ENCODE data around the gene CDC42BPG.

The CDC42BPG gene

DNA sequence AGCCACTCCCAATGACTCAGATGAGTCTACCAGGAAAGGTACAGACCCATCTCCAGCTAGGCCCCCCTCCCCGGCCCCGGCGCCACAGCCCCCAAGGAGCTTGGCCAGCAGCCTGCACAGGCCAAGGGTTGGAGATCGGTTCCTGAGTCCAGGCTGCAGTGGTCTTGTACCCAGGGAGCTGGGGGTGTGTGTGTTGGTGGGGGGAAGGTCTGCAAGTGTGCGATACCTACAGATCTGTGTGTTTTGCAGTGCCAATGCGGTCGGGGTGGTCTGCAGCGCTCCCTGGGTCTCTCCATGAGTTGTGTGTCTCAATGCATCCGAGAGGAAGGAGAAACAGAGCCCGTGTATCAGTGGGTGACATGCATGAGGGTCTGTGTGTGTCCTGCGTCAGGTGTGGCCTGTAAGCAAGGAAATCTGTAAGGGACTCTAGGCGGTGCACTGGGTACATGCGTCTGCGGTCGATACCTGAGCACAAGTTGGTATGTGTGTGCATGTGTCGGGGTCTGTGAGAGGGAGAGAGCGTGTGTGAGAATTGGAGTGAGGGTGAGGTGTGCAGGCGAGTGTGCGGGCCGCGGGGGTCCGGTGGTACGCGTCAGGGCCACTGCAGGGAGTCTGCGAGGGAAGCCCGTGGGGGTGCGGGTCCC is 645 bp downstream of the CDC42BPG start:
- Histone ChIP-seq H3K9me2 (ENCODE audit: low read depth, low read length) (no peaks in the 10 kb centered on the region), H3K4me1 (ENCODE audit: insufficient read depth, low read length, severe bottlenecking) (peaks cover 40% of the 10 kb centered on the region), H3K79me2 (ENCODE audit: insufficient read depth, low read length) (no peaks in the 10 kb centered on the region), H3K27me3 (ENCODE audit: insufficient read depth, low read length) (no peaks in the 10 kb centered on the region), H3K4me2 (ENCODE audit: low read length) (peak overlapping the region; percentile 80), H3K36me3 (ENCODE audit: insufficient read depth, low read length) (peaks cover 13% of the 10 kb centered on the region; the same call in 1 of the 2 replicates), H3K4me3 (ENCODE audit: low read depth, low read length, poor library complexity, severe bottlenecking) (peak overlapping the region; percentile 77), H3K27ac (ENCODE audit: low read depth, low read length, poor library complexity, severe bottlenecking) (peak overlapping the region; percentile 14), H3K9ac (ENCODE audit: low read length) (peak overlapping the region; percentile 71), H3F3A (ENCODE audit: insufficient read depth, low read length) (peaks cover 3% of the 10 kb centered on the region; the same call in 1 of the 2 replicates), H2AFZ (ENCODE audit: low read length) (no peak overlapping the region), H3K9me3 (ENCODE audit: low read length) (no peaks in the 10 kb centered on the region), H4K20me1 (ENCODE audit: insufficient read depth, low read length) (no peaks in the 10 kb centered on the region)
- TF ChIP-seq, protein P1, sequence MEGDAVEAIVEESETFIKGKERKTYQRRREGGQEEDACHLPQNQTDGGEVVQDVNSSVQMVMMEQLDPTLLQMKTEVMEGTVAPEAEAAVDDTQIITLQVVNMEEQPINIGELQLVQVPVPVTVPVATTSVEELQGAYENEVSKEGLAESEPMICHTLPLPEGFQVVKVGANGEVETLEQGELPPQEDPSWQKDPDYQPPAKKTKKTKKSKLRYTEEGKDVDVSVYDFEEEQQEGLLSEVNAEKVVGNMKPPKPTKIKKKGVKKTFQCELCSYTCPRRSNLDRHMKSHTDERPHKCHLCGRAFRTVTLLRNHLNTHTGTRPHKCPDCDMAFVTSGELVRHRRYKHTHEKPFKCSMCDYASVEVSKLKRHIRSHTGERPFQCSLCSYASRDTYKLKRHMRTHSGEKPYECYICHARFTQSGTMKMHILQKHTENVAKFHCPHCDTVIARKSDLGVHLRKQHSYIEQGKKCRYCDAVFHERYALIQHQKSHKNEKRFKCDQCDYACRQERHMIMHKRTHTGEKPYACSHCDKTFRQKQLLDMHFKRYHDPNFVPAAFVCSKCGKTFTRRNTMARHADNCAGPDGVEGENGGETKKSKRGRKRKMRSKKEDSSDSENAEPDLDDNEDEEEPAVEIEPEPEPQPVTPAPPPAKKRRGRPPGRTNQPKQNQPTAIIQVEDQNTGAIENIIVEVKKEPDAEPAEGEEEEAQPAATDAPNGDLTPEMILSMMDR (IDR thresholded peaks at IDR 0.05; ENCODE audit: low read length): no peak
- no peak for TF ChIP-seq EZH2 (IDR thresholded peaks at IDR 0.05; ENCODE audit: borderline replicate concordance, low read length)

- peak overlapping the region; percentile 80 for H3K4me2 ChIP-seq (ENCODE audit: low read length)
- H3K27ac ChIP-seq (ENCODE audit: low read depth, low read length, poor library complexity, severe bottlenecking): no peak overlapping the region
- no peak overlapping the region for H2AFZ ChIP-seq (ENCODE audit: low read length)
- H3K9me2 ChIP-seq (ENCODE audit: low read depth, low read length): no peaks in the 10 kb centered on the region
- no peaks in the 10 kb centered on the region for H3K27me3 ChIP-seq (ENCODE audit: insufficient read depth, low read length)
- peak overlapping the region; percentile 71 for H3K9ac ChIP-seq (ENCODE audit: low read length)
- H3K4me1 ChIP-seq (ENCODE audit: insufficient read depth, low read length, severe bottlenecking): peaks cover 33% of the 10 kb centered on the region
- no peaks in the 10 kb centered on the region for H3K9me3 ChIP-seq (ENCODE audit: low read length)
- H4K20me1 ChIP-seq (ENCODE audit: insufficient read depth, low read length): no peaks in the 10 kb centered on the region
- no peaks in the 10 kb centered on the region for H3F3A ChIP-seq (ENCODE audit: insufficient read depth, low read length)
- no peak for TF ChIP-seq EZH2 (IDR thresholded peaks at IDR 0.05; ENCODE audit: borderline replicate concordance, low read length)
- TF ChIP-seq, protein P1 (IDR thresholded peaks at IDR 0.05; ENCODE audit: low read length): no peak
- peak overlapping the region; percentile 77 for H3K4me3 ChIP-seq (ENCODE audit: low read depth, low read length, poor library complexity, severe bottlenecking)
- peaks cover 20% of the 10 kb centered on the region; the same call in 1 of the 2 replicates for H3K36me3 ChIP-seq (ENCODE audit: insufficient read depth, low read length)
- H3K79me2 ChIP-seq (ENCODE audit: insufficient read depth, low read length): no peaks in the 10 kb centered on the region
Measured at GRCh38 chr11:64842851-64843685, 1.4 kb downstream of the CDC42BPG start.

- Histone ChIP-seq H3K36me3 (ENCODE audit: insufficient read depth, low read length) (peaks cover 24% of the 10 kb centered on the region), H2AFZ (ENCODE audit: low read length) (no peak overlapping the region), H3K4me2 (ENCODE audit: low read length) (no peak overlapping the region), H3K4me1 (ENCODE audit: insufficient read depth, low read length, severe bottlenecking) (peaks cover 26% of the 10 kb centered on the region), H3K79me2 (ENCODE audit: insufficient read depth, low read length) (no peaks in the 10 kb centered on the region), H3F3A (ENCODE audit: insufficient read depth, low read length) (no peaks in the 10 kb centered on the region), H3K27me3 (ENCODE audit: insufficient read depth, low read length) (no peaks in the 10 kb centered on the region), H3K9me3 (ENCODE audit: low read length) (no peaks in the 10 kb centered on the region), H3K9ac (ENCODE audit: low read length) (no peak overlapping the region), H3K27ac (ENCODE audit: low read depth, low read length, poor library complexity, severe bottlenecking) (no peak overlapping the region), H3K9me2 (ENCODE audit: low read depth, low read length) (no peaks in the 10 kb centered on the region), H4K20me1 (ENCODE audit: insufficient read depth, low read length) (no peaks in the 10 kb centered on the region), H3K4me3 (ENCODE audit: low read depth, low read length, poor library complexity, severe bottlenecking) (no peak overlapping the region)
- TF ChIP-seq, protein P1 (IDR thresholded peaks at IDR 0.05; ENCODE audit: low read length): no peak
- no peak for TF ChIP-seq EZH2 (IDR thresholded peaks at IDR 0.05; ENCODE audit: borderline replicate concordance, low read length)
Measured at GRCh38 chr11:64842366-64842759, 2.1 kb downstream of the CDC42BPG start.
